ENCODE data around the gene GPR183. TPM values are rescaled to one million over a fixed set of nuclear protein-coding genes. Genes with fewer than 3 reads are reported as not detected.

The GPR183 gene
- total RNA-seq, 2 experiments from 2014 or later: 8.6 to 10.0 TPM

- ATAC-seq: no peak
- no peaks in the 10 kb centered on the region for H3K9me3 Mint-ChIP-seq
- no peak for TF ChIP-seq CTCF (IDR thresholded peaks at IDR 0.05)
- peaks cover 40% of the 10 kb centered on the region for H3K36me3 Mint-ChIP-seq (ENCODE audit: low read depth)
- H3K4me1 Mint-ChIP-seq (ENCODE audit: low read depth): peaks cover 46% of the 10 kb centered on the region
- no peak overlapping the region for H3K4me3 Mint-ChIP-seq
- ChIA-PET POLR2A (interaction anchor here (1.1 kb wide), 1 partner anchor 11 kb away, joined by 4 read pairs; no protein-coding TSS in a partner anchor), CTCF (interaction anchor here (0.7 to 1.4 kb wide), 2 partner anchors 47 to 160 kb away, joined by 3 read pairs; no protein-coding TSS in a partner anchor)
- no peak for DNase-seq
- intact Hi-C loops (cut with micrococcal nuclease): no loop called here
- H3K27me3 Mint-ChIP-seq: no peaks in the 10 kb centered on the region
- H3K27ac Mint-ChIP-seq: peak overlapping the region; percentile 27
Measured at GRCh38 chr13:99346335-99347042, 39.3 kb upstream of the GPR183 start.

- H3K4me3 Mint-ChIP-seq: no peak overlapping the region
- peaks cover 50% of the 10 kb centered on the region for H3K36me3 Mint-ChIP-seq (ENCODE audit: low read depth)
- intact Hi-C loops (cut with micrococcal nuclease): no loop called here
- ATAC-seq (no peak), DNase-seq (no peak)
- no peaks in the 10 kb centered on the region for H3K9me3 Mint-ChIP-seq
- ChIA-PET CTCF (no interaction called here), POLR2A (interaction anchor here (1.1 kb wide), 2 partner anchors 9 to 10 kb away, joined by 3 to 4 read pairs; no protein-coding TSS in a partner anchor)
- no peaks in the 10 kb centered on the region for H3K27me3 Mint-ChIP-seq
- no peak for TF ChIP-seq CTCF (IDR thresholded peaks at IDR 0.05)
- H3K4me1 Mint-ChIP-seq (ENCODE audit: low read depth): peaks cover 47% of the 10 kb centered on the region
- peak overlapping the region; percentile 26 for H3K27ac Mint-ChIP-seq
Measured at GRCh38 chr13:99345345-99345744, 38.1 kb upstream of the GPR183 start.

GRCh38 chr13:99344610-99345208, 37.5 kb upstream of the GPR183 start:
- peaks cover 50% of the 10 kb centered on the region for H3K4me1 Mint-ChIP-seq (ENCODE audit: low read depth)
- ChIA-PET POLR2A (interaction anchor here (1.1 kb wide), 1 partner anchor 9 kb away, joined by 3 read pairs; no protein-coding TSS in a partner anchor), CTCF (interaction anchor here (0.6 to 1.4 kb wide), 3 partner anchors 10 to 168 kb away, joined by 3 to 6 read pairs (median 3); no protein-coding TSS in a partner anchor)
- H3K36me3 Mint-ChIP-seq (ENCODE audit: low read depth): peaks cover 49% of the 10 kb centered on the region
- ATAC-seq: no peak
- H3K27me3 Mint-ChIP-seq: no peaks in the 10 kb centered on the region
- H3K4me3 Mint-ChIP-seq: no peak overlapping the region
- no peak for DNase-seq
- no peak for TF ChIP-seq CTCF (IDR thresholded peaks at IDR 0.05)
- intact Hi-C loops (cut with micrococcal nuclease): no loop called here
- no peaks in the 10 kb centered on the region for H3K9me3 Mint-ChIP-seq
- H3K27ac Mint-ChIP-seq: peak overlapping the region; percentile 26

- POLR2A ChIA-PET: interaction anchor here (1.4 to 2.1 kb wide), 3 partner anchors 9 to 92 kb away, joined by 4 to 15 read pairs (median 4); no protein-coding TSS in a partner anchor
- Mint-ChIP-seq H3K4me1 (ENCODE audit: low read depth) (peaks cover 58% of the 10 kb centered on the region), H3K4me3 (no peak overlapping the region), H3K27me3 (no peaks in the 10 kb centered on the region), H3K36me3 (ENCODE audit: low read depth) (peaks cover 55% of the 10 kb centered on the region), H3K9me3 (no peaks in the 10 kb centered on the region), H3K27ac (peak overlapping the region; percentile 30)
- TF ChIP-seq CTCF (IDR thresholded peaks at IDR 0.05): no peak
- CTCF ChIA-PET: interaction anchor here (1.4 kb wide), 1 partner anchor 44 kb away, joined by 3 read pairs; no protein-coding TSS in a partner anchor
- no peak for DNase-seq
- no peak for ATAC-seq
- intact Hi-C loops (cut with micrococcal nuclease): no loop called here
Measured at GRCh38 chr13:99342723-99343315, 35.6 kb upstream of the GPR183 start.
